HFFc6 (cell line): ENCODE results near the gene ZNF79. TPM values are rescaled to one million over a fixed set of nuclear protein-coding genes. Genes with fewer than 3 reads are reported as not detected.

Experiments
- DNase-seq: peaks from one replicate; pipeline ENCODE4 v3.0.0-alpha.2; 2018
- H3K27ac Mint-ChIP-seq: 2 replicates; pipeline ENCODE4 v1.8.0; 2020; ENCODE audit warnings: mild to moderate bottlenecking, mixed read lengths
- H3K27me3 Mint-ChIP-seq: 2 replicates; pipeline ENCODE4 v1.8.0; 2021; ENCODE audit warnings: mild to moderate bottlenecking, moderate library complexity, mixed read lengths; ENCODE audit not compliant: insufficient read depth
- H3K36me3 Mint-ChIP-seq: 2 replicates; pipeline ENCODE4 v1.8.0; 2021; ENCODE audit warnings: low read depth, mixed read lengths
- H3K4me1 Mint-ChIP-seq: 2 replicates; pipeline ENCODE4 v1.8.0; 2020; ENCODE audit warnings: low read depth, mixed read lengths
- H3K4me3 Mint-ChIP-seq: 2 replicates; pipeline ENCODE4 v1.8.0; 2020; ENCODE audit warnings: mild to moderate bottlenecking, moderate library complexity, mixed read lengths
- H3K9me3 Mint-ChIP-seq: 2 replicates; pipeline ENCODE4 v1.8.0; 2020; ENCODE audit warnings: mild to moderate bottlenecking, mixed read lengths
- CTCF ChIP-seq: fragments of 200-600 bp; sonication (generic); IDR thresholded peaks from 2 replicates; pipeline ENCODE4 v1.5.0; 2021; ENCODE audit warnings: antibody characterized with exemption, mild to moderate bottlenecking
- total RNA-seq, 6 experiments: library from RNA; stranded (reverse); fragmentation: NEBNext Ultra II Directional; extraction: Animal tissue kit (Norgen Biotek cat#: 25700); gene quantifications; 2 replicates in 1 of 6; 3 replicates in 5 of 6; pipeline ENCODE4 v1.2.3, GENCODE V29; 2021

The ZNF79 gene
- total RNA-seq, 6 experiments from 2014 or later: 6.7 to 8.5 (median 7.6) TPM

- Mint-ChIP-seq H3K4me3 (no peak overlapping the region), H3K27me3 (no peaks in the 10 kb centered on the region; the same call in 1 of the 2 replicates), H3K27ac (no peak overlapping the region), H3K4me1 (peaks cover 21% of the 10 kb centered on the region), H3K9me3 (no peaks in the 10 kb centered on the region), H3K36me3 (peaks cover 4% of the 10 kb centered on the region; the same call in 1 of the 2 replicates)
- TF ChIP-seq CTCF: no peak
- no peak for DNase-seq
These were observed 8.5 kb upstream of the ZNF79 start for GRCh38 chr9:127415657-127416056.

- DNase-seq: peak; percentile 93
- Mint-ChIP-seq H3K9me3 (no peaks in the 10 kb centered on the region), H3K27ac (peak overlapping the region; percentile 5; the same call in 1 of the 2 replicates), H3K4me3 (no peak overlapping the region), H3K36me3 (peaks cover 4% of the 10 kb centered on the region; the same call in 1 of the 2 replicates), H3K27me3 (no peaks in the 10 kb centered on the region; the same call in 1 of the 2 replicates), H3K4me1 (peaks cover 25% of the 10 kb centered on the region)
- TF ChIP-seq CTCF: no peak
These were observed 6.8 kb upstream of the ZNF79 start for GRCh38 chr9:127417131-127418036.

GRCh38 chr9:127418037-127418471 lies 6.1 kb upstream of the ZNF79 start:
- H3K27ac Mint-ChIP-seq: no peak overlapping the region
- peak; percentile 37 for TF ChIP-seq CTCF
- H3K4me1 Mint-ChIP-seq: peaks cover 32% of the 10 kb centered on the region
- H3K36me3 Mint-ChIP-seq: peaks cover 4% of the 10 kb centered on the region; the same call in 1 of the 2 replicates
- no peak overlapping the region for H3K4me3 Mint-ChIP-seq
- no peaks in the 10 kb centered on the region for H3K9me3 Mint-ChIP-seq
- no peak for DNase-seq
- no peaks in the 10 kb centered on the region; the same call in 1 of the 2 replicates for H3K27me3 Mint-ChIP-seq

- H3K4me1 Mint-ChIP-seq: peaks cover 35% of the 10 kb centered on the region
- H3K9me3 Mint-ChIP-seq: no peaks in the 10 kb centered on the region
- no peak overlapping the region for H3K27ac Mint-ChIP-seq
- TF ChIP-seq CTCF: no peak
- no peak overlapping the region for H3K4me3 Mint-ChIP-seq
- no peaks in the 10 kb centered on the region; the same call in 1 of the 2 replicates for H3K27me3 Mint-ChIP-seq
- DNase-seq: no peak
- peaks cover 3% of the 10 kb centered on the region; the same call in 1 of the 2 replicates for H3K36me3 Mint-ChIP-seq
These were observed 4.8 kb upstream of the ZNF79 start for GRCh38 chr9:127419348-127419747.

- Mint-ChIP-seq H3K4me3 (no peak overlapping the region), H3K27ac (no peak overlapping the region)
- TF ChIP-seq CTCF: no peak
These were observed 3.1 kb upstream of the ZNF79 start for GRCh38 chr9:127421057-127421456.

More at GRCh38 chr9:127421057-127421456, 3.1 kb upstream of the ZNF79 start:
- H3K36me3 Mint-ChIP-seq: peaks cover 4% of the 10 kb centered on the region; the same call in 1 of the 2 replicates
- H3K4me1 Mint-ChIP-seq: peaks cover 47% of the 10 kb centered on the region
- H3K27me3 Mint-ChIP-seq: no peaks in the 10 kb centered on the region
- DNase-seq: no peak
- H3K9me3 Mint-ChIP-seq: no peaks in the 10 kb centered on the region
